HepG2 (cell line): ENCODE measurements around the gene MYH9. TPM values are rescaled to one million over a fixed set of nuclear protein-coding genes. Genes with fewer than 3 reads are reported as not detected.

Experiments used
- GPN1 ChIP-seq: sonication (generic); formaldehyde crosslinking; IDR thresholded peaks from 2 replicates; pipeline ENCODE4 v1.5.1; 2020; ENCODE audit warnings: missing genetic modification reagents, borderline replicate concordance
- HINFP ChIP-seq: sonication (generic); formaldehyde crosslinking; IDR thresholded peaks from 2 replicates; pipeline ENCODE4 v1.4.0; 2020; ENCODE audit warnings: low read depth, mild to moderate bottlenecking, missing genetic modification reagents
- HNF4A ChIP-seq: sonication (generic); formaldehyde crosslinking; IDR thresholded peaks from 2 replicates; pipeline ENCODE4 v1.4.0; 2020; ENCODE audit warnings: missing genetic modification reagents
- IRF2 ChIP-seq: IDR thresholded peaks from 2 replicates; pipeline ENCODE4 v1.6.1; 2018; ENCODE audit warnings: missing genetic modification reagents, missing compliant biosample characterization
- ISX ChIP-seq: sonication (generic); formaldehyde crosslinking; conservative IDR thresholded peaks from 2 replicates; pipeline ENCODE4 v1.5.0; 2020; ENCODE audit warnings: missing genetic modification reagents
- MNT ChIP-seq: fragments of 450-650 bp; IDR thresholded peaks from 2 replicates; pipeline ENCODE4 v1.6.1; 2016
- NONO ChIP-seq, 2 experiments: fragments of 450-650 bp in 1 of 2; sonication (generic) in 1 of 2; formaldehyde crosslinking in 1 of 2; IDR thresholded peaks in 1 of 2; conservative IDR thresholded peaks in 1 of 2; 2 replicates each; pipeline versions ENCODE4 v1.6.1 to v1.8.0; 2017 to 2022; ENCODE audit warnings: mild to moderate bottlenecking in 1 of 2, missing genetic modification reagents in 1 of 2, moderate library complexity in 1 of 2
- PRMT3 ChIP-seq: sonication (generic); formaldehyde crosslinking; IDR thresholded peaks from 2 replicates; pipeline ENCODE4 v1.8.1; 2022; ENCODE audit warnings: low read depth, mild to moderate bottlenecking, moderate library complexity, missing genetic modification reagents, borderline replicate concordance
- SOX13 ChIP-seq, 3 experiments: fragments of 450-650 bp in 1 of 3; sonication (generic) in 1 of 3; formaldehyde crosslinking in 1 of 3; IDR thresholded peaks in 2 of 3; conservative IDR thresholded peaks in 1 of 3; 2 replicates each; pipeline versions ENCODE4 v1.5.0 to v1.6.1; 2016 to 2020; ENCODE audit warnings: antibody characterized with exemption in 1 of 3, mild to moderate bottlenecking in 1 of 3, missing compliant biosample characterization in 1 of 3, missing genetic modification reagents in 1 of 3, moderate library complexity in 1 of 3
- SP2 ChIP-seq: sonication (generic); formaldehyde crosslinking; IDR thresholded peaks from 2 replicates; pipeline ENCODE4 v1.5.1; 2020; ENCODE audit warnings: mild to moderate bottlenecking, missing genetic modification reagents
- TARDBP ChIP-seq: sonication (generic); formaldehyde crosslinking; IDR thresholded peaks from 2 replicates; pipeline ENCODE4 v1.8.0; 2022; ENCODE audit warnings: mild to moderate bottlenecking, missing genetic modification reagents
- TFE3 ChIP-seq: IDR thresholded peaks from 2 replicates; pipeline ENCODE4 v1.6.1; 2016
- ZNF101 ChIP-seq: sonication (generic); formaldehyde crosslinking; IDR thresholded peaks from 2 replicates; pipeline ENCODE4 v1.4.0; 2020; ENCODE audit warnings: mild to moderate bottlenecking, low read depth, missing genetic modification reagents, borderline replicate concordance
- ZNF225 ChIP-seq: sonication (generic); formaldehyde crosslinking; IDR thresholded peaks from 2 replicates; pipeline ENCODE4 v1.4.0; 2020; ENCODE audit warnings: mild to moderate bottlenecking, missing genetic modification reagents
- ZNF567 ChIP-seq: sonication (generic); formaldehyde crosslinking; IDR thresholded peaks from 2 replicates; pipeline ENCODE4 v1.8.1; 2023; ENCODE audit warnings: mild to moderate bottlenecking, missing genetic modification reagents, borderline replicate concordance
- ZNF629 ChIP-seq: sonication (generic); formaldehyde crosslinking; conservative IDR thresholded peaks from 2 replicates; pipeline ENCODE4 v1.5.0; 2020; ENCODE audit warnings: missing genetic modification reagents
- ZNF678 ChIP-seq: sonication (generic); formaldehyde crosslinking; IDR thresholded peaks from 2 replicates; pipeline ENCODE4 v1.4.0; 2020; ENCODE audit warnings: mild to moderate bottlenecking, missing genetic modification reagents
- ZNF737 ChIP-seq: sonication (generic); formaldehyde crosslinking; IDR thresholded peaks from 2 replicates; pipeline ENCODE4 v1.5.0; 2020; ENCODE audit warnings: missing genetic modification reagents, mild to moderate bottlenecking, borderline replicate concordance
- ZSCAN31 ChIP-seq: sonication (generic); formaldehyde crosslinking; IDR thresholded peaks from 2 replicates; pipeline ENCODE4 v1.5.0; 2020; ENCODE audit warnings: low read depth, mild to moderate bottlenecking, missing genetic modification reagents
- ZXDC ChIP-seq: sonication (generic); formaldehyde crosslinking; IDR thresholded peaks from 2 replicates; pipeline ENCODE4 v1.5.0; 2020; ENCODE audit warnings: mild to moderate bottlenecking, missing genetic modification reagents
- polyA plus RNA-seq, 8 experiments: library from polyadenylated mRNA; depleted of rRNA in 3 of 8; stranded (reverse) in 7 of 8; unstranded in 1 of 8; fragments of >200 nt; fragmentation: Illumina TruSeq in 4 of 8; extraction: Trizol in 4 of 8; gene quantifications; 2 replicates each; pipeline versions ENCODE4 v1.2.1 to v1.2.3, GENCODE V29; 2011 to 2016; ENCODE audit warnings: low read depth in 4 of 8, missing spikeins in 1 of 8, mixed read lengths in 1 of 8; ENCODE audit not compliant: insufficient read depth in 1 of 8
- total RNA-seq, 5 experiments: library from RNA; depleted of rRNA; stranded (reverse); fragments of >200 nt; fragmentation: Illumina TruSeq; extraction: Trizol; gene quantifications; 2 replicates each; pipeline ENCODE4 v1.2.3, GENCODE V29; 2016; ENCODE audit warnings: low read depth in 1 of 5

Gene MYH9
- total and polyA plus RNA-seq, 2 of the 13 experiments (the other 11 are each of a cell fraction or from before 2014, with no cell fraction given) = 50.7 to 98.5 TPM

GRCh38 chr22:36409911-36410756 is 22.4 kb upstream of the MYH9 start (continued):
- no peak for TF ChIP-seq ZXDC
- TF ChIP-seq GPN1 (CRISPR knock-in tag) = no peak
- peak; percentile 80; the same call in 1 of the 2 replicates for TF ChIP-seq ZNF225 (CRISPR knock-in tag)
- TF ChIP-seq TFE3 = no peak
- TF ChIP-seq ZNF567 (CRISPR knock-in tag) = peak; percentile 89
- no peak for TF ChIP-seq ZNF101 (CRISPR knock-in tag)
- peak; percentile 85; the same call in 1 of the 2 replicates for TF ChIP-seq HINFP
- TF ChIP-seq HNF4A (CRISPR knock-in tag) = no peak; the same call in 1 of the 2 replicates
- no peak for TF ChIP-seq NONO (IDR thresholded peaks at IDR 0.05)
- TF ChIP-seq NONO (CRISPR knock-in tag; conservative IDR thresholded peaks at IDR 0.05) = peak; percentile 72
- no peak for TF ChIP-seq ZNF737 (CRISPR knock-in tag)
- TF ChIP-seq MNT = no peak
- peak; percentile 13; the same call in 1 of the 2 replicates for TF ChIP-seq TARDBP (CRISPR knock-in tag)
- no peak; the same call in 1 of the 2 replicates for TF ChIP-seq IRF2 (CRISPR knock-in tag)
- no peak for TF ChIP-seq SOX13 (IDR thresholded peaks at IDR 0.05)
- peak in 1 of 2 experiments; percentile 28; a peak in 1 of 4 replicates for TF ChIP-seq SOX13 (CRISPR knock-in tag; conservative IDR thresholded peaks at IDR 0.05 in 1 of 2, IDR thresholded peaks at IDR 0.05 in 1 of 2)
- peak; percentile 86 for TF ChIP-seq ZNF629 (CRISPR knock-in tag)
- no peak for TF ChIP-seq ISX (CRISPR knock-in tag)
- peak; percentile 73; the same call in 1 of the 2 replicates for TF ChIP-seq ZSCAN31 (CRISPR knock-in tag)
- TF ChIP-seq SP2 = peak; percentile 80
- no peak for TF ChIP-seq PRMT3 (CRISPR knock-in tag)
- no peak; the same call in 1 of the 2 replicates for TF ChIP-seq ZNF678
